AG04450 (cell line): ENCODE results near the gene ITGB7. TPM values are rescaled to one million over a fixed set of nuclear protein-coding genes. Genes with fewer than 3 reads are reported as not detected.

Source experiments
- CTCF ChIA-PET: fragments of 300-600, 350-600 bp; formaldehyde crosslinking; extraction: SDS; loops from one replicate; lab custom pipeline; 2022; ENCODE audit warnings: antibody characterized with exemption, inconsistent platforms; lab: Charles Lee
- POLR2A ChIA-PET: fragments of 350-600 bp; formaldehyde crosslinking; extraction: SDS; loops from one replicate; lab custom pipeline; 2021; ENCODE audit warnings: antibody characterized with exemption, inconsistent platforms; lab: Yijun Ruan, JAX
- DNase-seq: peaks from one replicate; pipeline ENCODE4 v3.0.0-alpha.2; 2011; ENCODE audit warnings: low read depth, low spot score
- H3K27ac ChIP-seq: one replicate; pipeline ENCODE4 v1.5.1; 2012; ENCODE audit warnings: low read depth, low read length, control low read depth
- H3K27me3 ChIP-seq: one replicate; pipeline ENCODE4 v1.6.0; 2012; ENCODE audit warnings: low read length; ENCODE audit not compliant: control insufficient read depth, insufficient read depth
- H3K4me3 ChIP-seq: 2 replicates; pipeline ENCODE4 v1.5.1; 2011; ENCODE audit warnings: mild to moderate bottlenecking, low read depth, low read length, control low read depth
- H3K9me3 ChIP-seq: 2 replicates; pipeline ENCODE4 v1.5.1; 2012; ENCODE audit warnings: low read length; ENCODE audit not compliant: control insufficient read depth, insufficient read depth
- polyA plus RNA-seq: library from polyadenylated mRNA; depleted of rRNA; stranded (reverse); fragments of >200 nt; gene quantifications from 2 replicates; pipeline ENCODE4 v1.2.3, GENCODE V29; 2011
- TF ChIP-seq, protein P1 (sequence below): IDR thresholded peaks from 2 replicates; pipeline ENCODE4 v1.5.1; 2011; ENCODE audit warnings: low read depth, low read length, control low read depth, inconsistent platforms

Gene ITGB7
- polyA plus RNA-seq, 1 experiment, result 0.15 TPM

DNA sequence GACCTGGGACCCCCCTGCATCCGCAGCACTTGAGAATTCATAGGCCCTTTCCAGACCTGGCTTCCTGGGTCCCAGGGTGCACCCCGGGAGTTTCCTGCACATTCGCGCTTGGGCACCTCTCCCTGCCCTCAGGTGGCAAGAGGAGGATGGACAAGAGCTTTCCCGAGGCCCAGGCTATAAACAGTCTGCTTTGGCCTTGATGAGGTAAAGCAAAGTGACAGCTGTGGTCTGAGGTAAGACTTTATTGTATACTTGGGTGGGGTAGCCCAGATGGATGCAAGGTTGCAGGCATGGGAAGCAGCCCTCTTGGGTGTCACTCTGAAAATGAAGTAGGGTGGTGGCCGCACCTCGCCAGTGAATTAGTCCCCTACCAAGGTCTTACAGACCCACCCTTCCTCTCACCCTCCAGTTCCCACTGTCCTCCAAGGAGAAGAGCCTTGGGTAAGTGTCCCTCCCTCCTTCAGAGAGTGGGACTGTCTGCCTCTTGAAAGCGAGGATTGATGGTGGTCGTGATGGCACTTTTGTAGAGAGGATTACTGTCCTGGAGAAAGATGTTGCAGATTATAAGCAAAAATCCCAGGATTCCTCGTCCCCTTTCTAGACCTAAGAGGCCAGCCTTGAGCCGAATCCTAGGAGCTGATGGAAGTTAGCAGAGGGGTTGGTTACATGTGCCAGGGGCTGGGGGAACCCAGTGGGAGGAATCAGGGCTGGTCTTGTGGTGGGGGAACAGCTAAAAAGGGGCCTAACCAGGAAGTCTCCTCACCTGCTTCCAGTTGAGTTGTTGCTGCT, 15.8 kb downstream of the ITGB7 start:
- TF ChIP-seq, protein P1, sequence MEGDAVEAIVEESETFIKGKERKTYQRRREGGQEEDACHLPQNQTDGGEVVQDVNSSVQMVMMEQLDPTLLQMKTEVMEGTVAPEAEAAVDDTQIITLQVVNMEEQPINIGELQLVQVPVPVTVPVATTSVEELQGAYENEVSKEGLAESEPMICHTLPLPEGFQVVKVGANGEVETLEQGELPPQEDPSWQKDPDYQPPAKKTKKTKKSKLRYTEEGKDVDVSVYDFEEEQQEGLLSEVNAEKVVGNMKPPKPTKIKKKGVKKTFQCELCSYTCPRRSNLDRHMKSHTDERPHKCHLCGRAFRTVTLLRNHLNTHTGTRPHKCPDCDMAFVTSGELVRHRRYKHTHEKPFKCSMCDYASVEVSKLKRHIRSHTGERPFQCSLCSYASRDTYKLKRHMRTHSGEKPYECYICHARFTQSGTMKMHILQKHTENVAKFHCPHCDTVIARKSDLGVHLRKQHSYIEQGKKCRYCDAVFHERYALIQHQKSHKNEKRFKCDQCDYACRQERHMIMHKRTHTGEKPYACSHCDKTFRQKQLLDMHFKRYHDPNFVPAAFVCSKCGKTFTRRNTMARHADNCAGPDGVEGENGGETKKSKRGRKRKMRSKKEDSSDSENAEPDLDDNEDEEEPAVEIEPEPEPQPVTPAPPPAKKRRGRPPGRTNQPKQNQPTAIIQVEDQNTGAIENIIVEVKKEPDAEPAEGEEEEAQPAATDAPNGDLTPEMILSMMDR, result no peak
- no peak for DNase-seq
- Histone ChIP-seq H3K27ac (no peak overlapping the region), H3K27me3 (no peaks in the 10 kb centered on the region), H3K4me3 (no peak overlapping the region), H3K9me3 (no peaks in the 10 kb centered on the region; the same call in 1 of the 2 replicates)
- CTCF ChIA-PET, result interaction anchor here (0.9 to 2.6 kb wide), 7 partner anchors 10 to 154 kb away, joined by 3 to 18 read pairs (median 8); partner anchors contain the start of gene CSAD
- POLR2A ChIA-PET, result interaction anchor here (0.5 to 1.4 kb wide), 2 partner anchors 11 to 184 kb away, joined by 4 to 6 read pairs; partner anchors contain the start of genes CSAD and ZNF740

DNA sequence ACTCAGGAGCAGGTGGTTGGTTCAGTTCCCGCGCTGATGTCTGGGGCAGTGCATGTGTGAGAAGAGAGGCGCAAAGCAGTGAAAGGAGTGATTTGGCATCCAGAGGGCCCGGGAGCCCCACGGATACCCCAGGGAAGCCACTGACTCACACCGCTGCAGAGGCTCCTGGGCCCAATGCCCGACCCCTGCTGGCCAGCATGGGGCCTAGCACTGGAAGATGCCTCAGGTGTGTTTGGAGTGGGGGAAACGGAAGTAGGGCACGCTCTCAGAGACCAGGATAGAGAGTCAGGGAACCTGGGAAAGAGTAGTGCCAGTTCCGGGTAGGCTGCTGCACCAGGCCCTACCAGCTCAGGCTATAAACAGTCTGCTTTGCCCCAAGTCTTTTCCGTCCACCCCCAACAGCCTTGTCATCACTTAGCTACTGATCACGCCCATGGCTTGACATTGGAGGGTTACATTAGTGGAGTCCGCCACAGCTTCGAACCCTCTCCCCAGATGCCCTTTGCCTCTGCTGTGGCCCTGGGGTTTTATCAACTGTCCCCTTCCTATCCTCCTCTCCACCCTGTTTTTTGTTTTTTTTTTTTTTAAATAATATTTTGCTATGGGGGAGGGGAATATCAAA, 16.8 kb downstream of the ITGB7 start:
- Histone ChIP-seq H3K9me3 (no peaks in the 10 kb centered on the region; the same call in 1 of the 2 replicates), H3K27me3 (no peaks in the 10 kb centered on the region), H3K4me3 (no peak overlapping the region), H3K27ac (no peak overlapping the region)
- DNase-seq, result no peak
- POLR2A ChIA-PET, result interaction anchor here (0.8 to 1.4 kb wide), 3 partner anchors 10 to 93 kb away, joined by 3 to 6 read pairs (median 6); partner anchors contain the start of genes CSAD and ZNF740
- TF ChIP-seq, protein P1, result peak; percentile 89
- CTCF ChIA-PET, result interaction anchor here (0.5 to 2.6 kb wide), 10 partner anchors 9 to 155 kb away, joined by 3 to 18 read pairs (median 6); partner anchors contain the start of gene CSAD

DNA sequence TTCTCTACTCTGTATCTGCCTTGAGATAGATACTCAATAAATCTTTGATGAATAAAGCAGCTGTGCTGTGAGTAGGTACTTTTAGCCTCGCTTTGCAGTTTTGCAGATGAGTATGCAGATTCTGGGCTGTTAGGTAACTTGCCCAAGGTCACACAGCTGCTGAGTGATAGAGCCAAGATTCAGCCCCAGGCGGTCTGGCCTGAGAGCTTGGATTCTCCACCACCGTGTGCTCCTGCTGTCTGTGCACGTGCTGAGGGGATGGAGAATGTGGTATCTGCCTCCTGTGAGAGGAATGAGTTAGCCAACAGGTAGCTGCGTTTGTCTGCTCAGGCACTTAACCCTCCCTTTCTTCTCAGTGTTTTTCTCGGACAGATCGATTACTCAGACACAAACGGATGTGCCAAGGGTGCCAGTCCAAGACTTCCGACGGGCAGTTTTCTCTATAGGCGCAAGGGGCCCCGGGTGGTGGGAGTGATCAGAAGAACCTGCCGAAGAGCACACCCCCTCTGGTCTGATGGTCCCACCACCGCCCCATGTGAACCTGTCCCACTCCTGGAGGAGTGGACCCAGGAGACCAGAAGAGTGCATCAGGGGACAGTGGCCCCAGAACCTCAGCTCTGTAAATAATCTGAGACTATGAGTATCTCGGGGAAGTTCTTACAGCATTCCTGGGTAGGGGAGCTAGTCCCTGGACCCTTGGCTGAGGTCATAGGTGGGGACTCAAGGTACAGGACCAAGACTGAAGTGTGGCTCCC, 19.7 kb downstream of the ITGB7 start:
- CTCF ChIA-PET, result interaction anchor here (1.1 to 4.0 kb wide), 4 partner anchors 10 to 134 kb away, joined by 3 to 20 read pairs (median 11); partner anchors contain the start of gene AAAS
- H3K9me3 ChIP-seq, result no peaks in the 10 kb centered on the region; the same call in 1 of the 2 replicates
- no peak overlapping the region for H3K27ac ChIP-seq
- H3K27me3 ChIP-seq, result no peaks in the 10 kb centered on the region
- no peak for DNase-seq
- TF ChIP-seq, protein P1, result no peak
- H3K4me3 ChIP-seq, result no peak overlapping the region
- POLR2A ChIA-PET, result interaction anchor here (1.4 kb wide), 1 partner anchor 121 kb away, joined by 3 read pairs; no protein-coding TSS in a partner anchor

DNA sequence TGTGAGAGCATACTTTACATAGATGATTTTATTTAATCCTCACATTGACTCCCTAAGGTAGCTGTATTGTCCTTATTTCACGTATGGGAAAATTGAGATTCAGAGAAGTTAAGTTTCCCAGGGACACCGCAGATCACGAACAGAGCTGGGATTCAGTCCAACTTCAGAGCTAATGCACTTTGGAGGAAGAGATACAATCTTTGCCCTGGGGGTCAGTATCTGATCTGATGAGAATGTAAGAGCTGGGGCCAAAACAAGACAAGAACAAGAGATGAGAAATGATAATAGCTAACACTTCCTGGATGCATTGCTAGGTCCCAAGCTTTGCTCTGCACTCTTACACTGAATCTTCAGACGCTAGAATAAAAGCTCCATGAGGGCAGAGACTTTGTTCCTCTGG, 20.3 kb downstream of the ITGB7 start:
- no peak for DNase-seq
- POLR2A ChIA-PET, result no interaction called here
- H3K4me3 ChIP-seq, result no peak overlapping the region
- H3K9me3 ChIP-seq, result no peaks in the 10 kb centered on the region; the same call in 1 of the 2 replicates
- H3K27me3 ChIP-seq, result no peaks in the 10 kb centered on the region
- TF ChIP-seq, protein P1, result no peak
- no peak overlapping the region for H3K27ac ChIP-seq
- CTCF ChIA-PET, result interaction anchor here (1.1 to 4.0 kb wide), 4 partner anchors 11 to 135 kb away, joined by 3 to 20 read pairs (median 11); partner anchors contain the start of gene AAAS
